Loucy (cell line): ENCODE measurements around the gene EFNA5.

Experiments
- H2AFZ ChIP-seq: fragments of 200-600 bp; sonication (generic); 2 replicates; pipeline ENCODE4 v1.6.0; 2016; ENCODE audit warnings: antibody characterized with exemption, mild to moderate bottlenecking, low read length, moderate library complexity
- H3F3A ChIP-seq: fragments of 200-600 bp; 2 replicates; pipeline ENCODE4 v1.6.0; 2016; ENCODE audit warnings: antibody characterized with exemption, low read depth, mild to moderate bottlenecking
- H3K27me3 ChIP-seq: fragments of 200-600 bp; sonication (generic); 2 replicates; pipeline ENCODE4 v1.6.1; 2014; ENCODE audit warnings: low read length, mild to moderate bottlenecking; ENCODE audit not compliant: insufficient read depth, poor library complexity, severe bottlenecking
- H3K36me3 ChIP-seq: fragments of 200-600 bp; sonication (generic); 2 replicates; pipeline ENCODE4 v1.6.1; 2016; ENCODE audit warnings: low read length; ENCODE audit not compliant: insufficient read depth
- H3K4me1 ChIP-seq: fragments of 200-600 bp; sonication (generic); 2 replicates; pipeline ENCODE4 v1.5.1; 2014; ENCODE audit warnings: low read length, mild to moderate bottlenecking; ENCODE audit not compliant: insufficient read depth, poor library complexity, severe bottlenecking
- H3K4me2 ChIP-seq: fragments of 200-600 bp; sonication (generic); 2 replicates; pipeline ENCODE4 v1.6.0; 2014; ENCODE audit warnings: antibody characterized with exemption, low read length, low read depth, mild to moderate bottlenecking; ENCODE audit not compliant: poor library complexity, severe bottlenecking
- H3K4me3 ChIP-seq: fragments of 200-600 bp; sonication (generic); 2 replicates; pipeline ENCODE4 v1.5.1; 2014; ENCODE audit warnings: low read length, mild to moderate bottlenecking, mixed read lengths; ENCODE audit not compliant: poor library complexity, severe bottlenecking
- H3K79me2 ChIP-seq: fragments of 200-600 bp; sonication (generic); 2 replicates; pipeline ENCODE4 v1.6.1; 2014; ENCODE audit warnings: low read length; ENCODE audit not compliant: insufficient read depth
- H3K9ac ChIP-seq: fragments of 200-600 bp; sonication (generic); 2 replicates; pipeline ENCODE4 v1.6.0; 2014; ENCODE audit warnings: mild to moderate bottlenecking, low read depth, low read length, moderate library complexity; ENCODE audit not compliant: poor library complexity, severe bottlenecking
- H3K9me2 ChIP-seq: fragments of 200-600 bp; sonication (generic); replicated peaks from 2 replicates; pipeline ENCODE4 v1.6.1; 2016; ENCODE audit warnings: low read depth, low read length, mixed read lengths
- H3K9me3 ChIP-seq: fragments of 200-600 bp; sonication (generic); 2 replicates; pipeline ENCODE4 v1.6.1; 2014; ENCODE audit warnings: mild to moderate bottlenecking, antibody characterized with exemption, low read length, low read depth; ENCODE audit not compliant: insufficient read depth
- H4K20me1 ChIP-seq: fragments of 200-600 bp; sonication (generic); 2 replicates; pipeline ENCODE4 v1.6.0; 2014; ENCODE audit warnings: antibody characterized with exemption, low read length, mild to moderate bottlenecking; ENCODE audit not compliant: insufficient read depth, poor library complexity, severe bottlenecking
- EZH2phosphoT487 ChIP-seq: fragments of 200-600 bp; IDR thresholded peaks from 2 replicates; pipeline ENCODE4 v1.6.1; 2018; ENCODE audit warnings: antibody characterized with exemption, mild to moderate bottlenecking, moderate library complexity, borderline replicate concordance
- TF ChIP-seq, protein P1 (sequence below): fragments of 200-600 bp; sonication (generic); conservative IDR thresholded peaks from 2 replicates; pipeline ENCODE4 v1.5.1; 2014; ENCODE audit warnings: mild to moderate bottlenecking, antibody characterized with exemption, low read length

EFNA5 gene

DNA sequence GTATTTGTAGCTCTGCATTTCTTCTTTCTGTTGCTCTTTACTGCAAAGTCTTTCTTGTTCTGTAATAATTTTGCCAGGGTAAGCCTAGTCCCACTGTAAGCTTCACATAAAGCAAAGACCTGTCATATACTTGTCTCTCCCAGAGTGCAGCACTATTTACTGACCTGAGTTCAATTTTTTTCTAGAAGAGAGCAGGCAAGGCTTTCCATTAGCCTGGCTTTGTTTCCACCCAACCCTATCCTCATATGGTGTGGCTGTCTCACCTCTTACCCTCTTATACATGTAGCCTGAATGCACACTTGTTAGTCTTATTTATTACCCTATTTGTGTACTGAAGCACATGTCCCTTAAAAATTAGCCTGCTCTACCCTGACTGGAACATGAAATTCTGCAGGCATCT, 170.4 kb downstream of the EFNA5 start:
- Histone ChIP-seq H3K4me2 (no peak overlapping the region), H3K79me2 (no peaks in the 10 kb centered on the region), H3K4me3 (no peak overlapping the region), H3K27me3 (no peaks in the 10 kb centered on the region), H3K36me3 (no peaks in the 10 kb centered on the region), H4K20me1 (no peaks in the 10 kb centered on the region), H3K9me2 (no peaks in the 10 kb centered on the region), H2AFZ (no peak overlapping the region), H3K4me1 (peaks cover 24% of the 10 kb centered on the region), H3K9me3 (no peaks in the 10 kb centered on the region), H3F3A (no peaks in the 10 kb centered on the region), H3K9ac (no peak overlapping the region)
- TF ChIP-seq, protein P1, sequence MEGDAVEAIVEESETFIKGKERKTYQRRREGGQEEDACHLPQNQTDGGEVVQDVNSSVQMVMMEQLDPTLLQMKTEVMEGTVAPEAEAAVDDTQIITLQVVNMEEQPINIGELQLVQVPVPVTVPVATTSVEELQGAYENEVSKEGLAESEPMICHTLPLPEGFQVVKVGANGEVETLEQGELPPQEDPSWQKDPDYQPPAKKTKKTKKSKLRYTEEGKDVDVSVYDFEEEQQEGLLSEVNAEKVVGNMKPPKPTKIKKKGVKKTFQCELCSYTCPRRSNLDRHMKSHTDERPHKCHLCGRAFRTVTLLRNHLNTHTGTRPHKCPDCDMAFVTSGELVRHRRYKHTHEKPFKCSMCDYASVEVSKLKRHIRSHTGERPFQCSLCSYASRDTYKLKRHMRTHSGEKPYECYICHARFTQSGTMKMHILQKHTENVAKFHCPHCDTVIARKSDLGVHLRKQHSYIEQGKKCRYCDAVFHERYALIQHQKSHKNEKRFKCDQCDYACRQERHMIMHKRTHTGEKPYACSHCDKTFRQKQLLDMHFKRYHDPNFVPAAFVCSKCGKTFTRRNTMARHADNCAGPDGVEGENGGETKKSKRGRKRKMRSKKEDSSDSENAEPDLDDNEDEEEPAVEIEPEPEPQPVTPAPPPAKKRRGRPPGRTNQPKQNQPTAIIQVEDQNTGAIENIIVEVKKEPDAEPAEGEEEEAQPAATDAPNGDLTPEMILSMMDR, result no peak
- TF ChIP-seq EZH2phosphoT487, result no peak

DNA sequence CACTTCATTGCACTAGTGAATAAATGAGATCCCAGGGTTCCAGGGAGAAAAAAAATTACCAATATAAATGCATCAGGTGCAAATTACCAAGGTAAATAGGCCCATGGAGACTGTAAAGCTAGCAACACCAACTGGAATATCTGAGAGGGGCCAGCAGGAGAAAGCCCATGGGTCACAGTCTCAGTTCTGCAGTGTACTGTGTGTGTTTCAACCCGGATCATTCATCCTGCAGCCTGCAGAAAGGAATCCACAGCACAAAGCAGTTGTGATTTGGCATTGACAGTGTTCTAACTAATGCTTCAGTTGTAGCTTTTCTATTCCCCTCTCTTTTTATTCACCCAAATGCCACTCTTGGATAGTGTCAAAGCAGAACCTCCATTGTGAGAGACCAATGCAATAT, 171.0 kb downstream of the EFNA5 start:
- H3K9me2 ChIP-seq, result no peaks in the 10 kb centered on the region
- no peaks in the 10 kb centered on the region for H3K9me3 ChIP-seq
- H3K4me1 ChIP-seq, result peaks cover 24% of the 10 kb centered on the region
- H3K4me2 ChIP-seq, result no peak overlapping the region
- no peak overlapping the region for H3K4me3 ChIP-seq
- no peaks in the 10 kb centered on the region for H3K36me3 ChIP-seq
- no peaks in the 10 kb centered on the region for H4K20me1 ChIP-seq
- H3K9ac ChIP-seq, result no peak overlapping the region
- TF ChIP-seq, protein P1, result no peak
- TF ChIP-seq EZH2phosphoT487, result no peak
- no peak overlapping the region for H2AFZ ChIP-seq
- no peaks in the 10 kb centered on the region for H3K79me2 ChIP-seq
- no peaks in the 10 kb centered on the region for H3K27me3 ChIP-seq
- H3F3A ChIP-seq, result no peaks in the 10 kb centered on the region

DNA sequence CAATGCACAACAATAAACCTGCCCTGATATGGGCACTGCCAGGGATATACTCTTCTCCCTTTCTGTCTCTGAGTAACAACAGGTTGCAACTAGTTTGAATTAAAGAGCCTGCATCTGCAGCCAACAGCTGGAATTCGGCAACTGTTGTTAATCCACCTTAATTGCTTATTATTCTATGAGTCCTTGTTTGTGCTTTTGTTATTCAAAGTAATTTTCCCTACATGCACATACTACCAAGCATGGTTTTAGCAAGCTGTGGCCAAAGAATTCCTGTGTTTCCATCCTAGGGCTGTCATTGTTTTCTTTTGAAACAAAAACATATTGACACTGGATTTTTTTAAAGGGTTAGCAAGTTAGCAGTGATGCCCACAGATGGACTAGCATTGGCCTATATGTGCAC, 171.5 kb downstream of the EFNA5 start:
- Histone ChIP-seq H3K9me3 (no peaks in the 10 kb centered on the region), H3K4me3 (no peak overlapping the region), H3K4me2 (no peak overlapping the region), H3F3A (no peaks in the 10 kb centered on the region), H2AFZ (no peak overlapping the region), H4K20me1 (no peaks in the 10 kb centered on the region), H3K4me1 (peaks cover 24% of the 10 kb centered on the region), H3K79me2 (no peaks in the 10 kb centered on the region), H3K27me3 (no peaks in the 10 kb centered on the region), H3K9ac (no peak overlapping the region), H3K9me2 (no peaks in the 10 kb centered on the region), H3K36me3 (no peaks in the 10 kb centered on the region)
- no peak for TF ChIP-seq EZH2phosphoT487
- TF ChIP-seq, protein P1, result no peak
